GM23338 (cell line): Measurements from ENCODE around the gene CCNF.

Experiments used
- CTCF ChIP-seq, 2 experiments: fragments of 200-600 bp in 1 of 2; sonication (generic) in 1 of 2; conservative IDR thresholded peaks; 2 replicates each; pipeline versions ENCODE4 v1.5.1 to v1.6.1; 2016 to 2017; ENCODE audit warnings: antibody characterized with exemption in 2 of 2, low read depth in 2 of 2, mild to moderate bottlenecking in 2 of 2, moderate library complexity in 1 of 2
- EZH2phosphoT487 ChIP-seq: fragments of 200-600 bp; sonication (generic); IDR thresholded peaks from one replicate; pipeline ENCODE4 v1.8.1; 2018; ENCODE audit warnings: antibody characterized with exemption; ENCODE audit not compliant: unreplicated experiment

GRCh38 chr16:2468233-2468724 is 39.0 kb downstream of the CCNF start:
- TF ChIP-seq CTCF (conservative IDR thresholded peaks at IDR 0.05; ENCODE audit: low read depth in 2 of 2) (no peak), EZH2phosphoT487 (no peak)
